NT2/D1 (cell line): ENCODE data around the gene PCDHGA6.
A peak's percentile ranks its signal among the peaks of the same experiment; 100 is the strongest.
"Not testable (repeated sequence)": the region's sequence is repeated elsewhere in the genome, so short reads cannot be mapped to it uniquely, and the experiment has no call there.

Source experiments
- DNase-seq: peaks from one replicate; pipeline ENCODE4 v3.0.0-alpha.2; 2011; ENCODE audit warnings: low read depth, low spot score
- H3K27me3 ChIP-seq: 2 replicates; pipeline ENCODE4 v1.6.0; 2011; ENCODE audit warnings: mild to moderate bottlenecking; ENCODE audit not compliant: insufficient read length, insufficient read depth
- H3K36me3 ChIP-seq: 2 replicates; pipeline ENCODE4 v1.6.1; 2011; ENCODE audit warnings: mild to moderate bottlenecking, low read length, mixed read lengths; ENCODE audit not compliant: insufficient read depth, insufficient read length
- H3K4me1 ChIP-seq: 2 replicates; pipeline ENCODE4 v1.5.1; 2011; ENCODE audit not compliant: insufficient read depth, insufficient read length
- H3K4me3 ChIP-seq: 2 replicates; pipeline ENCODE4 v1.5.1; 2011; ENCODE audit warnings: low read depth; ENCODE audit not compliant: insufficient read length
- H3K9ac ChIP-seq: 2 replicates; pipeline ENCODE4 v1.6.0; 2011; ENCODE audit warnings: low read depth; ENCODE audit not compliant: insufficient read length
- H3K9me3 ChIP-seq: 2 replicates; pipeline ENCODE4 v1.5.1; 2011; ENCODE audit warnings: mild to moderate bottlenecking, low read length; ENCODE audit not compliant: insufficient read depth
- SUZ12 ChIP-seq: IDR thresholded peaks from 2 replicates; pipeline ENCODE4 v1.6.1; 2011; ENCODE audit not compliant: insufficient read length, insufficient read depth; ENCODE audit errors: extremely low read depth
- YY1 ChIP-seq: IDR thresholded peaks from 2 replicates; pipeline ENCODE4 v1.6.1; 2011; ENCODE audit not compliant: insufficient read length, insufficient read depth
- ZNF274 ChIP-seq: IDR thresholded peaks from 2 replicates; pipeline ENCODE4 v1.6.1; 2011; ENCODE audit warnings: mild to moderate bottlenecking, low read depth, low read length

PCDHGA6 gene

GRCh38 chr5:141402553-141403243 lies 29.0 kb downstream of the PCDHGA6 start, which contains the start of gene PCDHGA9:
PCDHGA9 (plus strand) TSS chr5:141402778; CDS start chr5:141402953, 175 bp downstream.
- Histone ChIP-seq H3K9ac (no peak within 1 kb of the TSS), H3K4me1 (no peaks in the 10 kb centered on the region), H3K36me3 (no peaks in the 10 kb centered on the region), H3K27me3 (no peaks in the 10 kb centered on the region), H3K4me3 (no peak within 1 kb of the TSS), H3K9me3 (peaks cover 4% of the 10 kb centered on the region; the same call in 1 of the 2 replicates)
- DNase-seq: no peak
- TF ChIP-seq YY1 (no peak), ZNF274 (no peak), SUZ12 (no peak)

- TF ChIP-seq YY1 (no peak), SUZ12 (no peak), ZNF274 (no peak)
- H3K36me3 ChIP-seq: no peaks in the 10 kb centered on the region
- no peak for DNase-seq
- no peak overlapping the region for H3K4me3 ChIP-seq
- peaks cover 3% of the 10 kb centered on the region for H3K27me3 ChIP-seq
- H3K4me1 ChIP-seq: no peaks in the 10 kb centered on the region
- peaks cover 4% of the 10 kb centered on the region; the same call in 1 of the 2 replicates for H3K9me3 ChIP-seq
- H3K9ac ChIP-seq: no peak overlapping the region
Measured at GRCh38 chr5:141403387-141403786, 29.7 kb downstream of the PCDHGA6 start.

- not testable (repeated sequence) for H3K9me3 ChIP-seq, H3K4me1 ChIP-seq, H3K36me3 ChIP-seq
- DNase-seq: peak; percentile 57
- peak within 1 kb of the TSS; percentile 56 for H3K9ac ChIP-seq
- H3K27me3 ChIP-seq: peaks cover 17% of the 10 kb centered on the region
- H3K4me3 ChIP-seq: peak within 1 kb of the TSS; percentile 53
Measured at GRCh38 chr5:141407790-141408505, 34.3 kb downstream of the PCDHGA6 start, which contains the start of gene PCDHGB6. PCDHGB6 (plus strand) TSS chr5:141408021; CDS start chr5:141408203, 182 bp downstream.

GRCh38 chr5:141409598-141410306 lies 36.1 kb downstream of the PCDHGA6 start:
- no peaks in the 10 kb centered on the region for H3K36me3 ChIP-seq
- no peak overlapping the region for H3K4me3 ChIP-seq
- TF ChIP-seq ZNF274: no peak
- no peak for TF ChIP-seq SUZ12
- no peak for TF ChIP-seq YY1
- no peak overlapping the region for H3K9ac ChIP-seq
- peaks cover 10% of the 10 kb centered on the region; the same call in 1 of the 2 replicates for H3K9me3 ChIP-seq
- H3K4me1 ChIP-seq: no peaks in the 10 kb centered on the region
- peaks cover 17% of the 10 kb centered on the region for H3K27me3 ChIP-seq
- no peak for DNase-seq

GRCh38 chr5:141411575-141411974 lies 37.9 kb downstream of the PCDHGA6 start:
- TF ChIP-seq YY1 (no peak), SUZ12 (no peak)
- Histone ChIP-seq H3K9ac (no peak overlapping the region), H3K27me3 (peaks cover 17% of the 10 kb centered on the region), H3K9me3 (peaks cover 10% of the 10 kb centered on the region; the same call in 1 of the 2 replicates), H3K36me3 (no peaks in the 10 kb centered on the region), H3K4me1 (no peaks in the 10 kb centered on the region), H3K4me3 (no peak overlapping the region)
- no peak for DNase-seq

GRCh38 chr5:141412854-141413539 lies 39.3 kb downstream of the PCDHGA6 start, which contains the start of gene PCDHGA10:
PCDHGA10 (plus strand) TSS chr5:141412987; CDS start chr5:141413176, 189 bp downstream.
- no peaks in the 10 kb centered on the region for H3K4me1 ChIP-seq
- no peaks in the 10 kb centered on the region for H3K36me3 ChIP-seq
- no peak for DNase-seq
- H3K4me3 ChIP-seq: peak within 1 kb of the TSS; percentile 42
- peak within 1 kb of the TSS; percentile 67 for H3K9ac ChIP-seq
- TF ChIP-seq ZNF274 (no peak), SUZ12 (no peak), YY1 (no peak)
- peaks cover 17% of the 10 kb centered on the region for H3K27me3 ChIP-seq
- H3K9me3 ChIP-seq: peaks cover 10% of the 10 kb centered on the region; the same call in 1 of the 2 replicates
